GM12878 (cell line): ENCODE data around the gene GABRR1. TPM values are rescaled to one million over a fixed set of nuclear protein-coding genes. Genes with fewer than 3 reads are reported as not detected.

Experiments used
- CREM ChIP-seq: IDR thresholded peaks from 2 replicates; pipeline ENCODE4 v1.6.1; 2014; ENCODE audit warnings: antibody characterized with exemption, low read depth
- MTA2 ChIP-seq: fragments of 450-650 bp; IDR thresholded peaks from 2 replicates; pipeline ENCODE4 v1.6.1; 2016; ENCODE audit warnings: low read depth, mild to moderate bottlenecking, moderate library complexity
- NRF1 ChIP-seq: conservative IDR thresholded peaks from 2 replicates; pipeline ENCODE4 v1.6.1; 2011; ENCODE audit warnings: mild to moderate bottlenecking, low read depth, low read length, improper control_type of control experiment
- RAD51 ChIP-seq: fragments of 450-650 bp; IDR thresholded peaks from 2 replicates; pipeline ENCODE4 v1.6.1; 2016; ENCODE audit warnings: moderate library complexity, mild to moderate bottlenecking, inconsistent platforms
- polyA plus RNA-seq, 11 experiments: library from polyadenylated mRNA; depleted of rRNA in 4 of 11; unstranded in 6 of 11; stranded (reverse) in 5 of 11; fragments of >200 nt; fragmentation: Nextera tagmentation in 4 of 11; fragmentation: Illumina TruSeq in 1 of 11; extraction: Ambion mirVana in 4 of 11; extraction: Trizol in 1 of 11; gene quantifications; 1 replicate in 1 of 11; 2 replicates in 10 of 11; pipeline versions ENCODE4 v1.2.1 to v1.2.3, GENCODE V29; 2011 to 2016; ENCODE audit warnings: inconsistent platforms in 2 of 11, missing spikeins in 2 of 11, low read depth in 1 of 11
- total RNA-seq, 4 experiments: library from RNA; depleted of rRNA in 3 of 4; stranded (reverse); fragments of >200 nt in 3 of 4; fragmentation: Illumina TruSeq in 1 of 4; extraction: Trizol in 1 of 4; gene quantifications; 2 replicates each; pipeline versions ENCODE4 v1.2.1 to v1.2.3, GENCODE V29; 2013 to 2021
- TF ChIP-seq, protein P1 (sequence below): fragments of 450-650 bp; formaldehyde crosslinking; IDR thresholded peaks from 2 replicates; pipeline ENCODE4 v1.4.0; 2020; ENCODE audit warnings: mild to moderate bottlenecking, moderate library complexity

The GABRR1 gene
- total and polyA plus RNA-seq, 10 of the 15 experiments (the other 5 are each of a cell fraction or from before 2014, with no cell fraction given): not detected

DNA sequence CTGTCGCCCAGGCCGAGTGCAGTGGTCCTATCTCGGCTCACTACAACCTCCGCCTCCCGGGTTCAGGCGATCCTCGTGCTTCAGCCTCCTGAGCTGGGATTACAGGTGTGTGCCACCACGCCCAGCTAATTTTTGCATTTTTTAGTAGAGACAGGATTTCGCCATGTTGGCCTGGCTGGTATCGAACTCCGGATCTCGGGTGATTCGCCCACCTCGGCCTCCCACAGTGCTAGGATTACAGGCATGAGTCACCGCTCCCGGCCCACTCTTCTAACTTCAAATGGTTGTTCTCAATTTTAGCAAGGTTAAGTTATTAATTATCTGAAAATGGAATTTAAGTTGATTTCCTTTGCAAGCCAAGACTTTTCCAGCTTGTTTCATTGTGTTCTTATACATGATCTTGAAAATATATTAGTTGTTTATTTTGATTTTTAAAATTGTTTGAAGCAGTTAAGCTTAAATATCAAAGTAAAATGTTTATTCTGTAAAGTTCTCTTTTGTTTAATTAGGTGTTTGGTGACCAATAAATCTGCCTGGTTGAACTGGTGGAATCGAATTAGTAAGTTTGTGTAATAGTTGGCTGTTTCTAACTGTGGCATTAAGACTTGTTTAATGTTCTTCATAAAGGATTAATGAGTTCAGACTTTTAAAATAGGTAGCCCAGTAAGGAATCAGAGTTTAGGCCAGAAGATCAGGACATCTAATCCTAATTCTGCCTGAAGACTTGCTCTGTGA lies 69.0 kb downstream of the GABRR1 start (continued):
- TF ChIP-seq, protein P1, sequence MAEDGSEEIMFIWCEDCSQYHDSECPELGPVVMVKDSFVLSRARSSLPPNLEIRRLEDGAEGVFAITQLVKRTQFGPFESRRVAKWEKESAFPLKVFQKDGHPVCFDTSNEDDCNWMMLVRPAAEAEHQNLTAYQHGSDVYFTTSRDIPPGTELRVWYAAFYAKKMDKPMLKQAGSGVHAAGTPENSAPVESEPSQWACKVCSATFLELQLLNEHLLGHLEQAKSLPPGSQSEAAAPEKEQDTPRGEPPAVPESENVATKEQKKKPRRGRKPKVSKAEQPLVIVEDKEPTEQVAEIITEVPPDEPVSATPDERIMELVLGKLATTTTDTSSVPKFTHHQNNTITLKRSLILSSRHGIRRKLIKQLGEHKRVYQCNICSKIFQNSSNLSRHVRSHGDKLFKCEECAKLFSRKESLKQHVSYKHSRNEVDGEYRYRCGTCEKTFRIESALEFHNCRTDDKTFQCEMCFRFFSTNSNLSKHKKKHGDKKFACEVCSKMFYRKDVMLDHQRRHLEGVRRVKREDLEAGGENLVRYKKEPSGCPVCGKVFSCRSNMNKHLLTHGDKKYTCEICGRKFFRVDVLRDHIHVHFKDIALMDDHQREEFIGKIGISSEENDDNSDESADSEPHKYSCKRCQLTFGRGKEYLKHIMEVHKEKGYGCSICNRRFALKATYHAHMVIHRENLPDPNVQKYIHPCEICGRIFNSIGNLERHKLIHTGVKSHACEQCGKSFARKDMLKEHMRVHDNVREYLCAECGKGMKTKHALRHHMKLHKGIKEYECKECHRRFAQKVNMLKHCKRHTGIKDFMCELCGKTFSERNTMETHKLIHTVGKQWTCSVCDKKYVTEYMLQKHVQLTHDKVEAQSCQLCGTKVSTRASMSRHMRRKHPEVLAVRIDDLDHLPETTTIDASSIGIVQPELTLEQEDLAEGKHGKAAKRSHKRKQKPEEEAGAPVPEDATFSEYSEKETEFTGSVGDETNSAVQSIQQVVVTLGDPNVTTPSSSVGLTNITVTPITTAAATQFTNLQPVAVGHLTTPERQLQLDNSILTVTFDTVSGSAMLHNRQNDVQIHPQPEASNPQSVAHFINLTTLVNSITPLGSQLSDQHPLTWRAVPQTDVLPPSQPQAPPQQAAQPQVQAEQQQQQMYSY (CRISPR knock-in tag): no peak
- TF ChIP-seq CREM: no peak
- no peak for TF ChIP-seq NRF1
- no peak for TF ChIP-seq RAD51
- no peak for TF ChIP-seq MTA2
